ENCODE data around the gene SRSF8. TPM values are rescaled to one million over a fixed set of nuclear protein-coding genes. Genes with fewer than 3 reads are reported as not detected.
A peak's percentile ranks its signal among the peaks of the same experiment; 100 is the strongest.
"Not testable (repeated sequence)": the region's sequence is repeated elsewhere in the genome, so short reads cannot be mapped to it uniquely, and the experiment has no call there.

SRSF8 gene
- 64.2 TPM for total RNA-seq
- polyA plus RNA-seq (ENCODE audit: insufficient read depth, low read depth, low replicate concordance) = 45.6 TPM
- long read RNA-seq, donor 1, full-length matches to known transcripts = 62 of 62 reads
- long read RNA-seq, donor 1, partial matches to known transcripts = 0 of 62 reads
- long read RNA-seq, donor 1, other reads (novel, unspliced or antisense) = 0 of 62 reads
- long read RNA-seq, donor 2, full-length matches to known transcripts = 98 of 98 reads
- long read RNA-seq, donor 2, partial matches to known transcripts = 0 of 98 reads
- long read RNA-seq, donor 2, other reads (novel, unspliced or antisense) = 0 of 98 reads
- long read RNA-seq, donor 3, full-length matches to known transcripts = 117 of 117 reads
- long read RNA-seq, donor 3, partial matches to known transcripts = 0 of 117 reads
- long read RNA-seq, donor 3, other reads (novel, unspliced or antisense) = 0 of 117 reads
- long read RNA-seq, donor 4, full-length matches to known transcripts = 31 of 31 reads
- long read RNA-seq, donor 4, partial matches to known transcripts = 0 of 31 reads
- long read RNA-seq, donor 4, other reads (novel, unspliced or antisense) = 0 of 31 reads
- long read RNA-seq, donor 5, full-length matches to known transcripts = 10 of 10 reads
- long read RNA-seq, donor 5, partial matches to known transcripts = 0 of 10 reads
- long read RNA-seq, donor 5, other reads (novel, unspliced or antisense) = 0 of 10 reads
- long read RNA-seq, donor 6, full-length matches to known transcripts = 38 of 38 reads
- long read RNA-seq, donor 6, partial matches to known transcripts = 0 of 38 reads
- long read RNA-seq, donor 6, other reads (novel, unspliced or antisense) = 0 of 38 reads
- long read RNA-seq, donor 7, full-length matches to known transcripts = 79 of 81 reads
- long read RNA-seq, donor 7, partial matches to known transcripts = 0 of 81 reads
- long read RNA-seq, donor 7, other reads (novel, unspliced or antisense) = 2 of 81 reads
- long read RNA-seq, donor 8, full-length matches to known transcripts = 83 of 83 reads
- long read RNA-seq, donor 8, partial matches to known transcripts = 0 of 83 reads
- long read RNA-seq, donor 8, other reads (novel, unspliced or antisense) = 0 of 83 reads
- long read RNA-seq, donor 9, full-length matches to known transcripts = 35 of 35 reads
- long read RNA-seq, donor 9, partial matches to known transcripts = 0 of 35 reads
- long read RNA-seq, donor 9, other reads (novel, unspliced or antisense) = 0 of 35 reads
- long read RNA-seq, donor 10, full-length matches to known transcripts = 83 of 83 reads
- long read RNA-seq, donor 10, partial matches to known transcripts = 0 of 83 reads
- long read RNA-seq, donor 10, other reads (novel, unspliced or antisense) = 0 of 83 reads

- Histone ChIP-seq H3K36me3 (ENCODE audit: control insufficient read depth in 2 of 3, insufficient read depth in 3 of 3, low read length in 3 of 3) (peaks cover 0 to 2% (median 0%) of the 10 kb centered on the region in 3 donors), H3K4me3 (ENCODE audit: low read length in 3 of 3) (peak within 1 kb of the TSS; percentile 94 to 98 (median 96)), H3K27ac (ENCODE audit: low read depth in 2 of 2, low read length in 2 of 2) (peak within 1 kb of the TSS; percentile 97 to 98), H3K9ac (ENCODE audit: low read length in 3 of 3) (peak within 1 kb of the TSS; percentile 85 to 96 (median 96)), H3K27me3 (ENCODE audit: control insufficient read depth, insufficient read depth, low read length) (no peaks in the 10 kb centered on the region), H3K4me1 (ENCODE audit: control insufficient read depth in 2 of 3, insufficient read depth in 2 of 3, low read depth in 1 of 3, low read length in 3 of 3) (peaks cover 0 to 8% (median 5%) of the 10 kb centered on the region in 3 donors), H3K9me3 (ENCODE audit: control insufficient read depth in 2 of 3, insufficient read depth in 1 of 3, low read length in 3 of 3) (no peaks in the 10 kb centered on the region)
- intact Hi-C loops (cut with DNase I) = no loop called here
- TF ChIP-seq CTCF (IDR thresholded peaks at IDR 0.05; ENCODE audit: borderline replicate concordance, extremely low read depth, insufficient read depth) = no peak
- no peak for FAIRE-seq
- no peak for DNase-seq
Observed at GRCh38 chr11:95066716-95067038, at the start of gene SRSF8. Gene SRSF8, plus strand, starts transcription at chr11:95066919. Its CDS starts 308 bp downstream, at chr11:95067227.

GRCh38 chr11:95021468-95021867, 45.3 kb upstream of the SRSF8 start:
- H3K4me3 ChIP-seq (ENCODE audit: low read length in 3 of 3); H3K36me3 ChIP-seq (ENCODE audit: control insufficient read depth in 2 of 3, insufficient read depth in 3 of 3, low read length in 3 of 3); DNase-seq; H3K9me3 ChIP-seq (ENCODE audit: control insufficient read depth in 2 of 3, insufficient read depth in 1 of 3, low read length in 3 of 3); H3K9ac ChIP-seq (ENCODE audit: low read length in 3 of 3); intact Hi-C loops (cut with DNase I); H3K4me1 ChIP-seq (ENCODE audit: control insufficient read depth in 2 of 3, insufficient read depth in 2 of 3, low read depth in 1 of 3, low read length in 3 of 3); H3K27ac ChIP-seq (ENCODE audit: low read depth in 2 of 2, low read length in 2 of 2); FAIRE-seq; H3K27me3 ChIP-seq (ENCODE audit: control insufficient read depth, insufficient read depth, low read length): not testable (repeated sequence)

- DNase-seq (no peak), FAIRE-seq (no peak)
- Histone ChIP-seq H3K36me3 (ENCODE audit: control insufficient read depth in 2 of 3, insufficient read depth in 3 of 3, low read length in 3 of 3) (no peaks in the 10 kb centered on the region), H3K4me1 (ENCODE audit: control insufficient read depth in 2 of 3, insufficient read depth in 2 of 3, low read depth in 1 of 3, low read length in 3 of 3) (no peaks in the 10 kb centered on the region), H3K9ac (ENCODE audit: low read length in 3 of 3) (no peak within 1 kb of the TSS), H3K4me3 (ENCODE audit: low read length in 3 of 3) (no peak within 1 kb of the TSS), H3K27me3 (ENCODE audit: control insufficient read depth, insufficient read depth, low read length) (no peaks in the 10 kb centered on the region), H3K27ac (ENCODE audit: low read depth in 2 of 2, low read length in 2 of 2) (no peak within 1 kb of the TSS), H3K9me3 (ENCODE audit: control insufficient read depth in 2 of 3, insufficient read depth in 1 of 3, low read length in 3 of 3) (no peaks in the 10 kb centered on the region)
- no peak for TF ChIP-seq CTCF (IDR thresholded peaks at IDR 0.05; ENCODE audit: borderline replicate concordance, extremely low read depth, insufficient read depth)
- intact Hi-C loops (cut with DNase I) = no loop called here
Observed at GRCh38 chr11:95024958-95025357, 41.8 kb upstream of the SRSF8 start, which contains the start of gene KDM4E. Gene KDM4E, plus strand, starts transcription at chr11:95025258. Its CDS starts 300 bp downstream, at chr11:95025558.

- H3K36me3 ChIP-seq (ENCODE audit: control insufficient read depth in 2 of 3, insufficient read depth in 3 of 3, low read length in 3 of 3); DNase-seq; H3K4me3 ChIP-seq (ENCODE audit: low read length in 3 of 3); H3K9ac ChIP-seq (ENCODE audit: low read length in 3 of 3); H3K27me3 ChIP-seq (ENCODE audit: control insufficient read depth, insufficient read depth, low read length); H3K9me3 ChIP-seq (ENCODE audit: control insufficient read depth in 2 of 3, insufficient read depth in 1 of 3, low read length in 3 of 3); H3K4me1 ChIP-seq (ENCODE audit: control insufficient read depth in 2 of 3, insufficient read depth in 2 of 3, low read depth in 1 of 3, low read length in 3 of 3); FAIRE-seq; intact Hi-C loops (cut with DNase I); H3K27ac ChIP-seq (ENCODE audit: low read depth in 2 of 2, low read length in 2 of 2): not testable (repeated sequence)
Observed at GRCh38 chr11:95025594-95025993, 41.1 kb upstream of the SRSF8 start.

Measured in kidney (tissue), 22 donors.